GM23248 (cell line): Measurements from ENCODE around the gene MGAT4B.

Experiments
- EZH2 ChIP-seq: fragments of 200-600 bp; sonication (generic); IDR thresholded peaks from 2 replicates; pipeline ENCODE4 v1.6.1; 2018; ENCODE audit warnings: antibody characterized with exemption, mild to moderate bottlenecking; ENCODE audit not compliant: insufficient read depth, poor library complexity, severe bottlenecking
- EZH2phosphoT487 ChIP-seq: fragments of 200-600 bp; sonication (generic); IDR thresholded peaks from 2 replicates; pipeline ENCODE4 v1.6.1; 2018; ENCODE audit warnings: antibody characterized with exemption, moderate library complexity, mild to moderate bottlenecking, low read depth; ENCODE audit not compliant: insufficient read depth

GRCh38 chr5:179817890-179818745, 11.5 kb upstream of the MGAT4B start:
- TF ChIP-seq EZH2phosphoT487, result no peak
- no peak for TF ChIP-seq EZH2
